Activated naive CD4-positive, alpha-beta T cell treated with Interleukin-2 at 50 U/mL for 16 hours (primary cell): ENCODE measurements around the gene UCN2.

Source experiments
- DNase-seq: peaks from one replicate; pipeline ENCODE4 v3.0.0-alpha.2; 2020

UCN2 gene

GRCh38 chr3:48563382-48563918 is at the start of gene UCN2:
TSS of gene UCN2 (minus strand) at chr3:48563781. CDS start at chr3:48563124, 657 bp downstream.
- no peak for DNase-seq

GRCh38 chr3:48612309-48612708 is 48.7 kb upstream of the UCN2 start:
- no peak for DNase-seq

GRCh38 chr3:48609088-48610005 is 45.8 kb upstream of the UCN2 start, which contains the start of gene UQCRC1:
TSS of gene UQCRC1 (minus strand) at chr3:48609646. CDS start at chr3:48609620, 26 bp downstream.
- peak; percentile 92 for DNase-seq

GRCh38 chr3:48607519-48607918 is 43.9 kb upstream of the UCN2 start:
- DNase-seq, result peak; percentile 10

- DNase-seq, result no peak
Observed at GRCh38 chr3:48601622-48601994, 38.0 kb upstream of the UCN2 start.

GRCh38 chr3:48600711-48601621 is 37.4 kb upstream of the UCN2 start:
- DNase-seq, result no peak

GRCh38 chr3:48599509-48600285 is 36.1 kb upstream of the UCN2 start:
- DNase-seq, result no peak

GRCh38 chr3:48599077-48599501 is 35.5 kb upstream of the UCN2 start:
- DNase-seq, result no peak

GRCh38 chr3:48598323-48599076 is 34.9 kb upstream of the UCN2 start:
- DNase-seq, result no peak

GRCh38 chr3:48597408-48597800 is 33.8 kb upstream of the UCN2 start:
- DNase-seq, result no peak

GRCh38 chr3:48596676-48597407 is 33.3 kb upstream of the UCN2 start:
- DNase-seq, result no peak

- no peak for DNase-seq
Observed at GRCh38 chr3:48596157-48596556, 32.6 kb upstream of the UCN2 start.

- DNase-seq, result no peak
Observed at GRCh38 chr3:48595526-48596121, 32.0 kb upstream of the UCN2 start.

GRCh38 chr3:48595075-48595525 is 31.5 kb upstream of the UCN2 start, which contains the start of gene COL7A1:
TSS of gene COL7A1 (minus strand) at chr3:48595329. CDS start at chr3:48595159, 170 bp downstream.
- no peak for DNase-seq

- DNase-seq, result no peak
Observed at GRCh38 chr3:48594417-48595049, 31.0 kb upstream of the UCN2 start.

- no peak for DNase-seq
Observed at GRCh38 chr3:48593337-48593736, 29.8 kb upstream of the UCN2 start.

- DNase-seq, result no peak
Observed at GRCh38 chr3:48592519-48593087, 29.0 kb upstream of the UCN2 start.

GRCh38 chr3:48591886-48592518 is 28.4 kb upstream of the UCN2 start:
- no peak for DNase-seq

- DNase-seq, result no peak
Observed at GRCh38 chr3:48591436-48591835, 27.9 kb upstream of the UCN2 start.
